Skeletal muscle cell (primary cell): ENCODE measurements around the gene GPR37L1.
"Not testable (repeated sequence)": the region's sequence is repeated elsewhere in the genome, so short reads cannot be mapped to it uniquely, and the experiment has no call there.

Source experiments
- DNase-seq: peaks from one replicate; pipeline ENCODE4 v3.0.0-alpha.2; 2010; ENCODE audit warnings: low read depth
- H3K4me3 ChIP-seq: 2 replicates; pipeline ENCODE4 v1.5.1; 2011; ENCODE audit warnings: low read depth, mild to moderate bottlenecking, control low read depth, low read length, moderate library complexity

GPR37L1 gene

DNA sequence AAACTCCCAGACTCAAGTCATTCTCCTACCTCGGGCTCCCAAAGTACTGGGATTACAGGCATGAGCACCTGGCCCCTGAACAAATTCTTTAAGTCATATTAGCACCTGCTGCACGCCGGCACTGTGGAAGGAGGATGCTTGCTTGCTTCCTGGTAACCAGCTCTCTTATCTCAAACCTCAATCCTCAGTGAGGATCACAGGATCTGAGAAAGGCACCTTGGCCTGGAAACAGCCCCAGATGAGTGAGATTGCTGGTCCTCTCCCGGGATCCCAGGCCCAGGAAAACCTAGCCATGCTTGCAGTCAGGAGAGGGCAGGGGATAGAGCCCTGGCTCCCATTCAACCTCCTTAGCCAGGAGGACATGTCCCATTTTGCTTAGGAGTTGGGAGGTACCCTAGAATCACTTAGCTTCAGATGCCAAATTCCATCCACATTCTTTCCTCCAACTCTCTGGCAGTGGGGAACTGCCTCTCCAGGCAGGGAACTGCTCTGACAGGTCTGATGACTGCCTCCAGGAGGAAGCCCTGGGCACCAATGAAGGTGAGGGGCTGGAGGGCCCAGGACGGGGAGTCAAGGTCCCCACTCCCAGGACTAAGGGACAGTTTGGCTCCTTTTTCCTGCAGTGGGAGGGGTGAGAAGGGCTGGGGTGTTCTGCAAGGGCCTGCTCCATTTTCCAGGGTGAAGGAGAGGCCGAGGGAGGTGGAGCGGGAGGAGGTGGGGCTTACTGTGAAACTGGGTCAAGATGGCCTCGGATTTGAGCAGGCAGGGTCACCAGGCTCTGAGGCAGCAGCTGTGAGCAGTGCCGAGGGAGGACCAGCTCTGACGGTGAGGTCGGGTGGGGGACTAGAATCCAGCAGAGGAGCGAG, 9.5 kb downstream of the GPR37L1 start:
- H3K4me3 ChIP-seq = no peak overlapping the region
- DNase-seq = no peak

- no peak for DNase-seq
- H3K4me3 ChIP-seq = no peak overlapping the region
These were observed 10.3 kb downstream of the GPR37L1 start for GRCh38 chr1:202133001-202133400.

DNA sequence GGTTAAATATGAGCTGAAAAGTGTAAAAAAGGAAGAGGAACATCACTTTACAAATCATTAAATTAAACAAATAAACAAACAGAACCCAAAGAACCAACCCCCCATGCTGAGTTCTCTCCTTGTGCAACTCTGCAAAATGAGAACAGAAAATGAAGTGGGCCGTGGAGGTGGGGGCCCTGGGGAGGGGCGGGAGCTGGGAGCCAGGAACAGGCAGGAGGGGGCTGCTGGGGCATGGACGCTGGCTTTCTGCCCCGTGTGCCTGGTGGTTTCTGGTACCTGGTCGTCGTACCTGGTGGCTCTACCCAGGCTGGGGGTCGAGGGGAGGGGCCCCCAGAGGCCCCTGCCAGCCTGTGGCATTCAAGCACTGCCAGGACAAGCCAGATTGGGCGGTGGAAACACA, 10.8 kb downstream of the GPR37L1 start:
- H3K4me3 ChIP-seq = no peak overlapping the region
- no peak for DNase-seq

GRCh38 chr1:202133989-202134388, 11.3 kb downstream of the GPR37L1 start:
- no peak overlapping the region for H3K4me3 ChIP-seq
- no peak for DNase-seq

- H3K4me3 ChIP-seq = no peak overlapping the region
- DNase-seq = no peak
These were observed 12.0 kb downstream of the GPR37L1 start for GRCh38 chr1:202134645-202135172.

DNA sequence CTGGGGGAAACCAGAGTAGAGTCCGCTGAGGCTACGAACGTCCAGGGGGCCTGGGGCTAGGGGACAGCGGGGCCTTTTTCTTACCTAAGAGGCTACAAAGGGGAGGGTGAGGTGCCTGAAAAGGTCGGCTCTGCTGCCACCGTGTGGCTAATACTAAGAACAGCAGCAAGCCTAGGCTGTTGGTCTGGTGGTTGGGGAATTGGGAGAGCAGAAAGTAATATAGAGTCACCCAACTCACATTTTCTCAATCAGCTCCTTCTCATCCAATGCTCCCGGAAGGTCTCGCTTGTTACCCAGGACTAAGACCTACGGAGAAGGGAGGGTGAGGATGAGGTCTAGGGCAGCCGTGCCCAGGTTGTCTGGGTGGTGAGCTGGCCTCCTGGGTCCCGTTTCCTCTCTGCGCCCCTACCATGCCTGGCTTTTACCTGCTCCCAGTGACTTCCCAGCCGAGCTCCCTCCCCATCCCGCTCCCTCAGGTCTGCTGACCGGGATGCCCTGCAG, 12.6 kb downstream of the GPR37L1 start:
- H3K4me3 ChIP-seq = no peak overlapping the region
- DNase-seq = no peak

GRCh38 chr1:202140833-202141232, 18.1 kb downstream of the GPR37L1 start:
- H3K4me3 ChIP-seq = no peak overlapping the region
- no peak for DNase-seq

DNA sequence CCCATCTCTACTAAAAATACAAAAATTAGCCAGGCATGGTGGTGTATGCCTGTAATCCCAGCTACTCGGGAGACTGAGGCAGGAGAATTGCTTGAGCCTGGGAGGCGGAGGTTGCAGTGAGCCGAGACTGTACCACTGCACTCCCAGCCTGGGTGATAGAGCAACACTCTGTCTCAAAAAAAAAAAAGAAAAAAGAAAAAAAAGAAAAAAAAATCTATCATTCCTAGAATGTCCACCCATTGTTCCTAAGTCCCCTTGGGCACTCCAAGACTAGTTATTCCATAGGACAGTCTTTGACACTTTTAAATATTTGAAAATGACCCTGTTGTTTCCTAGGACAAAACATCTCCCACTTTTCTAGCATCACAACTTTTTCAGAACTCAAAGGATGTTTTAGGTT, 18.8 kb downstream of the GPR37L1 start:
- not testable (repeated sequence) for H3K4me3 ChIP-seq, DNase-seq

GRCh38 chr1:202143011-202143767, 20.5 kb downstream of the GPR37L1 start:
- peak overlapping the region; percentile 87 for H3K4me3 ChIP-seq
- DNase-seq = no peak

- DNase-seq = no peak
- peak overlapping the region; percentile 87 for H3K4me3 ChIP-seq
These were observed 21.2 kb downstream of the GPR37L1 start for GRCh38 chr1:202143768-202144401.

DNA sequence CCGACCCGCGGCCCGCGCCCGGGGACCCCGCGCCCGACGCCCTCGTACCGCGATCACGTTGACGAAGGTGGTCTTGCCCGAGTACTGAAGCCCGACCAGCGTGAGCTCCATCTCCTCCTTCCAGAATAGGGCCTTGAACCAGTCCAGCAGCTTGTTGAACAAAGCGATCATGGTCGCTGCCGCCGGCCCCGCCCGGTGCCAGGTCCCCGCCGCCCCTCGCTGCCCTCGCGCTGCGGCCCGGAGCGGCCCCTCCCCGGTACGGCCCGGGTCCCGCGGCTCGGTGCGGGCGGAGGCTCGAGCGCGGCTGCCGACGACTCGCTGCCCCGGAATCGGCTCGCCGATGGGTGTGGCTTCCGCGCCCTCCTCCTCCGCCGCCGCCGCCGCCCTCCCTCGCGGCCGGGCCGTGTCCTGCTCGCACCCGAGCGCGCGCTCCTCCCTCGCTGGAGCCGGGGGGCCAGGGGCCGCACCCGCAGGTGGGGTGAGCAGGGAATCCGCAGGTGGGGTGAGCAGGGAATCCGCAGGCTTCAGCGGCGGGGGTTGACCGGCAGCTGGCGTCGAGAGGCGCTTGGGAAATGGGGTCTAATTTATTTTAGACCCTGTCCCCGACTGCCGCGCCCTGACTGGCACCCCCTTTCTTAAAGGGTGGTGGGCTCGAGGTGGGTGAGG, 21.8 kb downstream of the GPR37L1 start, which contains the start of gene ARL8A:
Gene ARL8A (minus strand): TSS at position 336 of the 666 bp plus-strand sequence. CDS start 165 bp downstream, at position 171.
- no peak for DNase-seq
- H3K4me3 ChIP-seq = peak within 1 kb of the TSS; percentile 87

GRCh38 chr1:202145068-202145743, 22.5 kb downstream of the GPR37L1 start:
- H3K4me3 ChIP-seq = peak overlapping the region; percentile 87
- DNase-seq = no peak

DNA sequence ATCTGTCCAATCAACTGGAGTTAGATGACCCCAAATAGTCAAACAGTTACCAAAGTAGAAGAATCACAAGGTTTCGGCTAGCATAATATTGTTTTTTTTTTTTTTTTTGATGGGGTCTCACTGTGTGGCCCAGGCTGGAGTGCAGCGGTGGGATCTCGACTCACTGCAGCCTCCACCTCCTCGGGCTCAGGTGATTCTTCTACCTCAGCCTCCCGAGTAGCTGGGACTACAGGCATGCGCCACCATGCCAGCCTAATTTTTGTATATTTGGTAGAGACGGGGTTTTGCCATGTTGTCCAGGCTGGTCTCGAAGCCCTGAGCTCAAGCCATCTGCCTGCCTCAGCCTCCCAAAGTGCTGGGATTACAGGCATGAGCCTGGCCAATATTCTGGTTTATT, 23.0 kb downstream of the GPR37L1 start:
- not testable (repeated sequence) for DNase-seq, H3K4me3 ChIP-seq

DNA sequence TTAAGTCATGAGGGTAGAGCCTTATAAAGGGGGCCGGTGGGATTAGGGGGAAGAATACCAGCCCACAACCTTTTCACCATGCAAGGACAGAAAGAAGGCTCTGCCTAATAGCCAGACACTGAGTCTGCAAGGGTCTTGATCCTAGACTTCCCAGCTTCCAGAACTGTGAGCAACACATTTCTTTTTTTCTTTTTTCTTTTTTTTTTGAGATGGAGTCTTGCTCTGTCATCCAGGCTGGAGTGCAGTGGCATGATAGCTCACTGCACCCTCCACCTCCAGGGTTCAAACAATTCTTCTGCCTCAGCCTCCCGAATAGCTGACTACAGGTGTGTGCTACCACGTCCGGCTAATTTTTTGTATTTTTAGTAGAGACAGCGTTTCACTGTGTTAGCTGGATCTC, 23.6 kb downstream of the GPR37L1 start:
- H3K4me3 ChIP-seq = no peak overlapping the region
- no peak for DNase-seq

GRCh38 chr1:202146993-202147392, 24.3 kb downstream of the GPR37L1 start:
- no peak overlapping the region for H3K4me3 ChIP-seq
- DNase-seq = no peak

DNA sequence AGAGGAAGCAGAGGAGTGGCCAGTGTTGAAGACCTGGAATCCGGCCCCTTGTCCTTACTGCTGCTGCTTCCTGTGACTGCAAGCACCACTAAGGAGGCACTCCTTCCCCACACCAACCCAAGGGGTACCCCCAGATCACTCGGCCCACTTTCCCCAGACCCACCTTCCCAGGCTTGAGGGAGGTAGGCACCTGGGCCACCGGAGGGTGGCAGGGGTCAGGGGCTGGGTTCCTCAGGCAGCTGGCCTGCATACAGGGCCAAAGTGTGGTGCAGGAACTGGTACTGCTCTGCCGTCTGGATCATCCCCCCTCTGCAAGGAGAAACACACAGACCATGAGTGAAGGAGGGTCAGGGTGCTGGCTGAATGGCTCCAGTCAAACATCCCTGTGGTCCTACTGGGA, 25.7 kb downstream of the GPR37L1 start:
- no peak for DNase-seq
- H3K4me3 ChIP-seq = no peak overlapping the region

DNA sequence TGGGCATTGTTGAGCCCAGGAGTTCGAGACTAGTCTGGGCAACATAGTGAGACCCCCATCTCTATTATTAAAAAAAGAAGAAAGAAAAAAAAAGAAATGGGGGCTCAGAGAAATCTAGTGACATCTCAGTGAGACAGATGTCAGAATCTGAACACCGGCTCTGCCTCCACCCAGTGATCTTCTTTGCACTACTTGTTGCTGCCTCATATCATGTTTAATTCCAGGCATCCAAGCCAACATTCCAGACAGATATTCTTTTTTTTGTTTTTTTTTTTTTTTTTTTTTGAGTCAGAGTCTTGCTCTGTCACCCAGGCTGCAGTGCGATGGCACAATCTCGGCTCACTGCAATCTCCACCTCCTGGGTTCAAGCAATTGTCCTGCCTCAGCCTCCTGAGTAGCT, 26.8 kb downstream of the GPR37L1 start:
- no peak for DNase-seq
- H3K4me3 ChIP-seq = no peak overlapping the region

DNA sequence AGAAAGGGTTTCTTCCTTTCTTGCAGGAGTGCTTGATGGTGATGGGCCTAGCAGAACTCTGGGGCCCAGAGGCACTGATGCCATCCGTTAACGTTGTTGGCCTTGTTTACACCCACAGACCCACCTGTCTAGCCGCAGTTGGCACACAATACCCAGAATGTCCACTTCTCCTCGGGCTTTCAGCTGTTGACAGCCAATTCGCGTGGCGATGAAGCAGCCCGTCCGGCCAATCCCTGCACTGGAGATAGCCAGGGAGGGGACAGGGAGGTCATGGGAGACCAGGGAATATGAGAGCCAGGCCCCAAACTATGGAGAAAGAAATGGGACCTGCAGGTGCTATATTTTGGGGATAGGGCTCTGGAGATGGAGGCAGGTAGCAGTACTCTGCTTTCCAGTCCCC, 27.5 kb downstream of the GPR37L1 start:
- no peak overlapping the region for H3K4me3 ChIP-seq
- no peak for DNase-seq

GRCh38 chr1:202150602-202151001, 27.9 kb downstream of the GPR37L1 start:
- H3K4me3 ChIP-seq = no peak overlapping the region

More at GRCh38 chr1:202150602-202151001, 27.9 kb downstream of the GPR37L1 start:
- no peak for DNase-seq
